ENCODE results near the gene BPIFB4. TPM values are rescaled to one million over a fixed set of nuclear protein-coding genes. Genes with fewer than 3 reads are reported as not detected.

BPIFB4 gene
- total and polyA plus RNA-seq, 2 donors from 2014 or later: not detected

DNA sequence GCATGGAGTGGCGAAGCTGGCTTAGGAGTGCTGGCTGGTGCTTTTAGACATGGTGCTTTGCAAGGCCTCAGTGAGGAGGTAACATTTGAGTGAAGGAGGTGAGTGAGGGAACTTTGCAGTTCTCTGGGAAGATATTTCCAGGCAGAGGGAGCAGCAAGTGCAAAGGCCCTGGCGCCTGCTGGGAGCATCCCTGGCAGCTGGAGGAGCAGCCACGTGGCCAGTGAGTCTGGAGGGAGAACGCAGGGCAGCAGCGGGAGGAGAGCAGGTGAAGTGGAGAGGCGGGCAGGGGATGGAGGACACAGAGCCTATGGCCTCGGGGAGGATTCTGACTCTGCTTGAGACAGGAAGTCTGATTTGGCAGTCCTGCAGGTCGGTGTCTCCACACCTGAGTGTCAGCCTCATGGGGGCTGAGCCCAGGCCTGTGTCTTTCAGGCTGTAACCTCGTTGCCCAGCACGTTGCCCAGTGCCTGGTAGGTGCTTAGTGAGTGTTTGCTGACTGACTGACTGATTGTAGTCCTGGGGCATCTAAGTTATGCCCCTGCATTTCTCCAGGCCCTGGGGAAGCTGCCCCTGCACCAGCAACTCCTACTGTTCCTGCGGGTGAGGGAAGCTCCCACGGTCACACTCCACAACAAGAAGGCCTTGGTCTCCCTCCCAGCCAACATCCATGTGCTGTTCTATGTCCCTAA, 11.0 kb upstream of the BPIFB4 start:
- Histone ChIP-seq H3K36me3 (ENCODE audit: control insufficient read depth in 2 of 3, insufficient read depth in 3 of 3, low read length in 3 of 3) (no peaks in the 10 kb centered on the region), H3K27me3 (ENCODE audit: control insufficient read depth, insufficient read depth, low read length) (no peaks in the 10 kb centered on the region), H3K27ac (ENCODE audit: low read depth in 2 of 2, low read length in 2 of 2) (no peak overlapping the region), H3K9me3 (ENCODE audit: control insufficient read depth in 2 of 3, insufficient read depth in 1 of 3, low read length in 3 of 3) (no peaks in the 10 kb centered on the region), H3K9ac (ENCODE audit: low read length in 3 of 3) (no peak overlapping the region), H3K4me1 (ENCODE audit: control insufficient read depth in 2 of 3, insufficient read depth in 2 of 3, low read depth in 1 of 3, low read length in 3 of 3) (no peaks in the 10 kb centered on the region), H3K4me3 (ENCODE audit: low read length in 3 of 3) (no peak overlapping the region)
- DNase-seq (no peak), FAIRE-seq (no peak)
- intact Hi-C loops (cut with DNase I): no loop called here
- TF ChIP-seq, protein P1, sequence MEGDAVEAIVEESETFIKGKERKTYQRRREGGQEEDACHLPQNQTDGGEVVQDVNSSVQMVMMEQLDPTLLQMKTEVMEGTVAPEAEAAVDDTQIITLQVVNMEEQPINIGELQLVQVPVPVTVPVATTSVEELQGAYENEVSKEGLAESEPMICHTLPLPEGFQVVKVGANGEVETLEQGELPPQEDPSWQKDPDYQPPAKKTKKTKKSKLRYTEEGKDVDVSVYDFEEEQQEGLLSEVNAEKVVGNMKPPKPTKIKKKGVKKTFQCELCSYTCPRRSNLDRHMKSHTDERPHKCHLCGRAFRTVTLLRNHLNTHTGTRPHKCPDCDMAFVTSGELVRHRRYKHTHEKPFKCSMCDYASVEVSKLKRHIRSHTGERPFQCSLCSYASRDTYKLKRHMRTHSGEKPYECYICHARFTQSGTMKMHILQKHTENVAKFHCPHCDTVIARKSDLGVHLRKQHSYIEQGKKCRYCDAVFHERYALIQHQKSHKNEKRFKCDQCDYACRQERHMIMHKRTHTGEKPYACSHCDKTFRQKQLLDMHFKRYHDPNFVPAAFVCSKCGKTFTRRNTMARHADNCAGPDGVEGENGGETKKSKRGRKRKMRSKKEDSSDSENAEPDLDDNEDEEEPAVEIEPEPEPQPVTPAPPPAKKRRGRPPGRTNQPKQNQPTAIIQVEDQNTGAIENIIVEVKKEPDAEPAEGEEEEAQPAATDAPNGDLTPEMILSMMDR (IDR thresholded peaks at IDR 0.05; ENCODE audit: borderline replicate concordance, extremely low read depth, insufficient read depth): no peak

DNA sequence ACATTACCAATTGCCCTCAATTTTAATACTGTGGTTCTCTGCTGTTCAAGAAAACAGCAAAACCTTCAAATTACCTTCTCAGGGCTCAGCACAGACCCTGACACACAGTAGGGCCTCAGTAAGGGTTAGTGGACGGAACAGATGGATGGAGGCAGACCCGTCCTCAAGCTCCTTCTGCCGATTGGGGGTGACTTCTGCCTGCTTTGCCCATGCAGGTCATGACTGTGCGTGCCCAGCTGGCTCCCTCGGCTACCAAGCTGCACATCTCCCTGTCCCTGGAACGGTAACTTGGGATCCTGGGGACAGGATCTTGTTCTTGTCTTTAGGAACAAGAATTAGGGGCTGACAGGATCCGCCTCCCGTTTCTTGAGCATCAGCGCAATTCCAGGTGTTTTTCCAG, 9.8 kb upstream of the BPIFB4 start:
- Histone ChIP-seq H3K4me3 (ENCODE audit: low read length in 3 of 3) (no peak overlapping the region), H3K27me3 (ENCODE audit: control insufficient read depth, insufficient read depth, low read length) (no peaks in the 10 kb centered on the region), H3K27ac (ENCODE audit: low read depth in 2 of 2, low read length in 2 of 2) (no peak overlapping the region), H3K4me1 (ENCODE audit: control insufficient read depth in 2 of 3, insufficient read depth in 2 of 3, low read depth in 1 of 3, low read length in 3 of 3) (no peaks in the 10 kb centered on the region), H3K36me3 (ENCODE audit: control insufficient read depth in 2 of 3, insufficient read depth in 3 of 3, low read length in 3 of 3) (no peaks in the 10 kb centered on the region), H3K9ac (ENCODE audit: low read length in 3 of 3) (no peak overlapping the region), H3K9me3 (ENCODE audit: control insufficient read depth in 2 of 3, insufficient read depth in 1 of 3, low read length in 3 of 3) (no peaks in the 10 kb centered on the region)
- TF ChIP-seq, protein P1 (IDR thresholded peaks at IDR 0.05; ENCODE audit: borderline replicate concordance, extremely low read depth, insufficient read depth): no peak
- FAIRE-seq: no peak
- no peak for DNase-seq
- intact Hi-C loops (cut with DNase I): no loop called here

DNA sequence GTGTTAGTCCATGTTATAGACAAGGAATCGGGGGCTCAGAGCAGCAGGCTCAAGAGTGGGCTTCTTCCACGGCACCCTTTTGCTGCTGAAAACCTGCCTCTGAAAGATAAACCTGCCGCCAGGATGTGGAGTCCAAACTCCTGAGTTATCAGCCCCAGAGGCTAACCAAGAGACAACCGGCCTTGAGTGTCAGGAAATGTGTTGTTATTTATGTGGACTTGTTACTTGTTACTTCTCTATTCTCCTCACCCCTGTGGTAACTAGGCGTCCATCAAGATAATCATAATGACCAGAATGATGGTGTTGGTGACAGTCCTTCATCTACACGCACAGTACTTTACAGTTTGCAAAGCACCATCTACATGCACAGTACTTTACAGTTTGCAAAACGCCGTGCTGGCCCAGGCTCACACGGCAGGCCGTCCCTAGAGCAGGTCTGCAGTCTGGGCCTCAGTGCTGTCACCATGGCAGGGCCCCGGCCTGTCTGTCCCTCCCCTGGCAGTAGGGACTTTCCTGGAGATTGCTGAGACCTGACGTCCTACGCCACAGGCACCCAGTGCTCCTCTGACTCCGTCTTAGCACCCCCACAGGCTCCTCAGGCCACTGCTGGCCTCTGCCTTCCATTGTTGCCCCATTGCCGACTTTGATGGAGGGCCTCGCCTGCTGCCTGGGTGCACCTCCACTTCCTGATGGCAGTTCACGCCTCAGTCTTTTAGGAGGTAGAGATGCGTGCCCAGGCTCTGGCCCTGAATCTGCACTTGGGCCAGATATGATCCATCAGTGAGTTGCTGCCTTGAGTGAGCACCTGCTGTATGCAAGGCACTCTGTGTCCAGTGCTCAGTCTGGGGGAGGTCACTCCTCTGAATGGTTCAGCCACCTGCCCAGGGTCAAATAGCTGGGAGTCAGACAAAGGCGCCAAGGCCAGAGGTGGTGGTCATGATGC, 9.1 kb upstream of the BPIFB4 start:
- Histone ChIP-seq H3K27ac (ENCODE audit: low read depth in 2 of 2, low read length in 2 of 2) (no peak overlapping the region), H3K4me1 (ENCODE audit: control insufficient read depth in 2 of 3, insufficient read depth in 2 of 3, low read depth in 1 of 3, low read length in 3 of 3) (no peaks in the 10 kb centered on the region), H3K27me3 (ENCODE audit: control insufficient read depth, insufficient read depth, low read length) (no peaks in the 10 kb centered on the region), H3K36me3 (ENCODE audit: control insufficient read depth in 2 of 3, insufficient read depth in 3 of 3, low read length in 3 of 3) (no peaks in the 10 kb centered on the region), H3K4me3 (ENCODE audit: low read length in 3 of 3) (no peak overlapping the region), H3K9ac (ENCODE audit: low read length in 3 of 3) (no peak overlapping the region), H3K9me3 (ENCODE audit: control insufficient read depth in 2 of 3, insufficient read depth in 1 of 3, low read length in 3 of 3) (no peaks in the 10 kb centered on the region)
- DNase-seq (no peak), FAIRE-seq (no peak)
- TF ChIP-seq, protein P1 (IDR thresholded peaks at IDR 0.05; ENCODE audit: borderline replicate concordance, extremely low read depth, insufficient read depth): no peak
- intact Hi-C loops (cut with DNase I): no loop called here
